HG03095 (cell line): ENCODE results near the gene SEMA5A.

Experiments used
- ATAC-seq: cut with Tn5 transposase; IDR thresholded peaks from one replicate; pipeline ENCODE4 v1.9.1; 2021; ENCODE audit warnings: moderate library complexity; ENCODE audit not compliant: unreplicated experiment

The SEMA5A gene

GRCh38 chr5:9284781-9285307, 261.0 kb downstream of the SEMA5A start:
- no peak for ATAC-seq

- ATAC-seq, result no peak
Measured at GRCh38 chr5:9284272-9284671, 261.6 kb downstream of the SEMA5A start.

GRCh38 chr5:9283473-9283872, 262.4 kb downstream of the SEMA5A start:
- no peak for ATAC-seq

- ATAC-seq, result no peak
Measured at GRCh38 chr5:9283021-9283420, 262.9 kb downstream of the SEMA5A start.

GRCh38 chr5:9282211-9282610, 263.7 kb downstream of the SEMA5A start:
- no peak for ATAC-seq

GRCh38 chr5:9279774-9280173, 266.1 kb downstream of the SEMA5A start:
- no peak for ATAC-seq

GRCh38 chr5:9278921-9279603, 266.8 kb downstream of the SEMA5A start:
- no peak for ATAC-seq

GRCh38 chr5:9269014-9269413, 276.9 kb downstream of the SEMA5A start:
- ATAC-seq, result no peak

GRCh38 chr5:9268226-9268625, 277.6 kb downstream of the SEMA5A start:
- ATAC-seq, result no peak

GRCh38 chr5:9265441-9266287, 280.2 kb downstream of the SEMA5A start:
- no peak for ATAC-seq

- ATAC-seq, result no peak
Measured at GRCh38 chr5:9264301-9264700, 281.6 kb downstream of the SEMA5A start.

GRCh38 chr5:9263656-9264055, 282.2 kb downstream of the SEMA5A start:
- no peak for ATAC-seq

- no peak for ATAC-seq
Measured at GRCh38 chr5:9251379-9251980, 294.4 kb downstream of the SEMA5A start.

GRCh38 chr5:9249231-9249630, 296.6 kb downstream of the SEMA5A start:
- ATAC-seq, result no peak

GRCh38 chr5:9245071-9245470, 300.8 kb downstream of the SEMA5A start:
- no peak for ATAC-seq

- no peak for ATAC-seq
Measured at GRCh38 chr5:9244417-9244816, 301.5 kb downstream of the SEMA5A start.

GRCh38 chr5:9241479-9242305, 304.2 kb downstream of the SEMA5A start:
- ATAC-seq, result no peak

- ATAC-seq, result no peak
Measured at GRCh38 chr5:9240431-9240830, 305.4 kb downstream of the SEMA5A start.

GRCh38 chr5:9239626-9240025, 306.2 kb downstream of the SEMA5A start:
- no peak for ATAC-seq

- no peak for ATAC-seq
Measured at GRCh38 chr5:9239071-9239470, 306.8 kb downstream of the SEMA5A start.

- ATAC-seq, result no peak
Measured at GRCh38 chr5:9233712-9234111, 312.2 kb downstream of the SEMA5A start.
